ENCODE measurements around the gene SPATC1L.

The SPATC1L gene

GRCh38 chr21:46171996-46172862, 12.0 kb downstream of the SPATC1L start:
- Histone ChIP-seq H3K36me3 (ENCODE audit: control insufficient read depth in 2 of 2, insufficient read depth in 1 of 2, low read length in 2 of 2) (no peaks in the 10 kb centered on the region), H3K4me1 (ENCODE audit: control insufficient read depth, insufficient read depth, low read length) (no peaks in the 10 kb centered on the region), H3K27ac (ENCODE audit: extremely low read depth, low read depth, low read length) (no peak overlapping the region), H3K9me3 (ENCODE audit: control insufficient read depth, insufficient read depth, low read depth, low read length) (no peaks in the 10 kb centered on the region), H3K4me3 (ENCODE audit: low read depth, low read length) (no peak overlapping the region)
- ChIA-PET CTCF (interaction anchor here (0.8 kb wide), 1 partner anchor 19 kb away, joined by 3 read pairs; no protein-coding TSS in a partner anchor), POLR2A (no interaction called here)
- TF ChIP-seq ZNF280C (tag by site-specific recombination; IDR thresholded peaks at IDR 0.05) = no peak
- no peak for TF ChIP-seq ZNF214 (tag by site-specific recombination; IDR thresholded peaks at IDR 0.05; ENCODE audit: borderline replicate concordance)
- TF ChIP-seq ZNF292 (tag by site-specific recombination; IDR thresholded peaks at IDR 0.05; ENCODE audit: borderline replicate concordance, low read depth) = no peak
- no peak for TF ChIP-seq SALL2 (tag by site-specific recombination; IDR thresholded peaks at IDR 0.05; ENCODE audit: borderline replicate concordance)
- no peak for TF ChIP-seq ZNF362 (tag by site-specific recombination; IDR thresholded peaks at IDR 0.05)
- no peak for TF ChIP-seq ZBTB48 (tag by site-specific recombination; IDR thresholded peaks at IDR 0.05)
- TF ChIP-seq PRDM4 (tag by site-specific recombination; IDR thresholded peaks at IDR 0.05) = no peak
- TF ChIP-seq ZNF747 (tag by site-specific recombination; IDR thresholded peaks at IDR 0.05) = no peak
- TF ChIP-seq REPIN1 (tag by site-specific recombination; IDR thresholded peaks at IDR 0.05; ENCODE audit: low read depth) = no peak
- TF ChIP-seq REST (tag by site-specific recombination; IDR thresholded peaks at IDR 0.05) = no peak
- no peak for TF ChIP-seq ZNF302 (tag by site-specific recombination; IDR thresholded peaks at IDR 0.05; ENCODE audit: low read depth)
- TF ChIP-seq PATZ1 (tag by site-specific recombination; IDR thresholded peaks at IDR 0.05) = no peak
- no peak for TF ChIP-seq ZNF169 (tag by site-specific recombination; IDR thresholded peaks at IDR 0.05)
- no peak for TF ChIP-seq ZNF274 (IDR thresholded peaks at IDR 0.05; ENCODE audit: low read length)
- TF ChIP-seq ZNF274 (tag by site-specific recombination; IDR thresholded peaks at IDR 0.05; ENCODE audit: borderline replicate concordance) = no peak
- no peak for TF ChIP-seq HOXC10 (CRISPR knock-in tag; IDR thresholded peaks at IDR 0.05)
- no peak for TF ChIP-seq AEBP2 (tag by site-specific recombination; IDR thresholded peaks at IDR 0.05; ENCODE audit: borderline replicate concordance)

Data from HEK293 (cell line).